Trophoblast cell (in vitro differentiated cells and primary cell): ENCODE data around the gene PLXDC1.
A peak's percentile ranks its signal among the peaks of the same experiment; 100 is the strongest.
"Not testable (repeated sequence)": the region's sequence is repeated elsewhere in the genome, so short reads cannot be mapped to it uniquely, and the experiment has no call there.

Source experiments
- DNase-seq, 2 donors: peaks; one replicate each; pipeline ENCODE4 v3.0.0-alpha.2; 2016
- H2AFZ ChIP-seq: 2 replicates; pipeline ENCODE4 v1.6.1; 2013; ENCODE audit warnings: low read length, moderate library complexity, mild to moderate bottlenecking; ENCODE audit not compliant: insufficient read depth, poor library complexity
- H2AK5ac ChIP-seq: 2 replicates; pipeline ENCODE4 v1.6.1; 2013; ENCODE audit warnings: mild to moderate bottlenecking, low read length
- H2BK120ac ChIP-seq: 2 replicates; pipeline ENCODE4 v1.6.1; 2013; ENCODE audit warnings: low read length, mild to moderate bottlenecking, moderate library complexity; ENCODE audit not compliant: insufficient read depth, poor library complexity
- H2BK12ac ChIP-seq: 2 replicates; pipeline ENCODE4 v1.6.1; 2013; ENCODE audit warnings: mild to moderate bottlenecking, low read length, moderate library complexity
- H2BK5ac ChIP-seq: 2 replicates; pipeline ENCODE4 v1.6.1; 2013; ENCODE audit warnings: low read length, low read depth, moderate library complexity, mild to moderate bottlenecking; ENCODE audit not compliant: poor library complexity
- H3K14ac ChIP-seq: 2 replicates; pipeline ENCODE4 v1.6.1; 2013; ENCODE audit warnings: mild to moderate bottlenecking, low read length
- H3K18ac ChIP-seq: 2 replicates; pipeline ENCODE4 v1.6.1; 2013; ENCODE audit warnings: mild to moderate bottlenecking, low read length
- H3K23ac ChIP-seq: 2 replicates; pipeline ENCODE4 v1.6.1; 2013; ENCODE audit warnings: low read length
- H3K27ac ChIP-seq: 2 replicates; pipeline ENCODE4 v1.5.1; 2013; ENCODE audit warnings: low read depth, mild to moderate bottlenecking, inconsistent platforms, low read length, moderate library complexity
- H3K27me3 ChIP-seq: 2 replicates; pipeline ENCODE4 v1.6.1; 2013; ENCODE audit warnings: inconsistent platforms, mild to moderate bottlenecking, low read length, moderate library complexity; ENCODE audit not compliant: insufficient read depth
- H3K36me3 ChIP-seq, 2 experiments: 1 replicate in 1 of 2; 2 replicates in 1 of 2; pipeline ENCODE4 v1.6.1; 2013; ENCODE audit warnings: low read length in 2 of 2, mild to moderate bottlenecking in 2 of 2, moderate library complexity in 1 of 2; ENCODE audit not compliant: insufficient read depth in 2 of 2, control insufficient read depth in 1 of 2
- H3K4ac ChIP-seq: 2 replicates; pipeline ENCODE4 v1.6.1; 2013; ENCODE audit warnings: low read depth, mild to moderate bottlenecking, low read length, moderate library complexity
- H3K4me1 ChIP-seq, 2 experiments: 1 replicate in 1 of 2; 2 replicates in 1 of 2; pipeline ENCODE4 v1.6.1; 2013; ENCODE audit warnings: low read length in 2 of 2, mild to moderate bottlenecking in 2 of 2, moderate library complexity in 1 of 2; ENCODE audit not compliant: insufficient read depth in 2 of 2, control insufficient read depth in 1 of 2
- H3K4me2 ChIP-seq: 2 replicates; pipeline ENCODE4 v1.6.1; 2013; ENCODE audit warnings: inconsistent platforms, mild to moderate bottlenecking, low read length, moderate library complexity
- H3K4me3 ChIP-seq: 2 replicates; pipeline ENCODE4 v1.5.1; 2013; ENCODE audit warnings: mild to moderate bottlenecking, low read depth, low read length, inconsistent platforms
- H3K79me1 ChIP-seq: one replicate; pipeline ENCODE4 v1.6.1; 2013; ENCODE audit warnings: low read length
- H3K79me2 ChIP-seq: 2 replicates; pipeline ENCODE4 v1.6.1; 2013; ENCODE audit warnings: low read length, mild to moderate bottlenecking; ENCODE audit not compliant: control insufficient read depth, insufficient read depth, poor library complexity
- H3K9ac ChIP-seq: 2 replicates; pipeline ENCODE4 v1.6.1; 2013; ENCODE audit warnings: mild to moderate bottlenecking, low read length
- H3K9me3 ChIP-seq: 2 replicates; pipeline ENCODE4 v1.6.1; 2013; ENCODE audit warnings: low read depth, mild to moderate bottlenecking, control low read depth, inconsistent platforms, low read length; ENCODE audit not compliant: insufficient read depth
- H4K12ac ChIP-seq: 2 replicates; pipeline ENCODE4 v1.6.1; 2013; ENCODE audit warnings: low read depth, mild to moderate bottlenecking, low read length, moderate library complexity
- H4K8ac ChIP-seq: 2 replicates; pipeline ENCODE4 v1.6.1; 2013; ENCODE audit warnings: low read depth, mild to moderate bottlenecking, low read length, moderate library complexity
- H4K91ac ChIP-seq: one replicate; pipeline ENCODE4 v1.6.1; 2013; ENCODE audit warnings: low read depth, mild to moderate bottlenecking, low read length, moderate library complexity
- WGBS: extraction: QIAGEN DNeasy Blood & Tissue Kit; methylation state at CpG from one replicate; pipeline ENCODE4 v1.1.7; 2013; ENCODE audit warnings: missing lambda C conversion rate; ENCODE audit not compliant: insufficient read length, insufficient coverage; ENCODE audit errors: extremely low coverage; 5-methylcytosine and 5-hydroxymethylcytosine counted together

PLXDC1 gene

GRCh38 chr17:39026346-39026745 is 125.1 kb downstream of the PLXDC1 start:
- not testable (repeated sequence) for H4K91ac ChIP-seq, H3K4me2 ChIP-seq, H3K27ac ChIP-seq, DNase-seq, H3K9me3 ChIP-seq, H3K36me3 ChIP-seq, H3K79me1 ChIP-seq, H3K14ac ChIP-seq, H3K23ac ChIP-seq, H2AK5ac ChIP-seq, H3K79me2 ChIP-seq, H2BK120ac ChIP-seq, H2BK12ac ChIP-seq, H2BK5ac ChIP-seq, H3K27me3 ChIP-seq, H4K8ac ChIP-seq, H3K18ac ChIP-seq, H3K9ac ChIP-seq, H2AFZ ChIP-seq, H3K4me3 ChIP-seq, H4K12ac ChIP-seq, H3K4me1 ChIP-seq, H3K4ac ChIP-seq
- WGBS: no CpG with 5 or more reads among the region's 13 CpGs

DNA sequence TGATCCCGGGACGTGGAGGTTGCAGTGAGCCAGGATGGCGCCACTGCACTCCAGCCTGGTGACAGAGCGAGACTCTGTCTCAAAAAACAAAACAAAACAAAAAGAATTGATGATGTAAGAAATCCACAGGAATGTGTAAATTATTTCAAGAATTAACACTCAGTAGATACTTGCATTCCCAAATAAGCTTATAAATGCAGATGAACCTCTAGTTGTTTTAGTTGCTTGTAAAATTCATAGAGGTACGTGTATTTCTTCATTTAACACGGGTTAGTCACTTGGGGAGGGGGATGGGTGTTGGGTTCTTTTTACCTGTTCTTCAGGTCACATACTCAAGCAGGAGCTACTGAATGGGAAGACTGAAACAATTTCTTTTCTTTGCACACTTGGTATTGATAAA is 128.5 kb downstream of the PLXDC1 start:
- no peak overlapping the region for H4K91ac ChIP-seq
- no peak overlapping the region for H2BK120ac ChIP-seq
- no peak overlapping the region for H3K4ac ChIP-seq
- H3K4me2 ChIP-seq: no peak overlapping the region
- H3K4me3 ChIP-seq: no peak overlapping the region
- H3K14ac ChIP-seq: no peak overlapping the region
- no peak overlapping the region for H3K9ac ChIP-seq
- H4K8ac ChIP-seq: no peak overlapping the region
- no peak overlapping the region for H2BK5ac ChIP-seq
- H3K23ac ChIP-seq: no peak overlapping the region
- no peaks in the 10 kb centered on the region for H3K79me1 ChIP-seq
- H3K36me3 ChIP-seq: no peaks in the 10 kb centered on the region
- no peak overlapping the region for H2BK12ac ChIP-seq
- H2AFZ ChIP-seq: no peak overlapping the region
- no CpG with 5 or more reads among the region's 6 CpGs for WGBS
- peaks cover 6% of the 10 kb centered on the region for H3K27me3 ChIP-seq
- no peaks in the 10 kb centered on the region for H3K79me2 ChIP-seq
- no peak overlapping the region for H3K27ac ChIP-seq
- peak; percentile 65 to 80 for DNase-seq
- H2AK5ac ChIP-seq: no peak overlapping the region
- no peak overlapping the region for H4K12ac ChIP-seq
- peaks cover 0 to 3% of the 10 kb centered on the region in 2 experiments for H3K4me1 ChIP-seq
- no peak overlapping the region for H3K18ac ChIP-seq
- no peaks in the 10 kb centered on the region for H3K9me3 ChIP-seq

- H3K14ac ChIP-seq, H2BK12ac ChIP-seq, H3K9me3 ChIP-seq, H2AFZ ChIP-seq, H3K4me3 ChIP-seq, H2AK5ac ChIP-seq, H4K8ac ChIP-seq, H3K23ac ChIP-seq, H4K91ac ChIP-seq, H3K27me3 ChIP-seq, H3K18ac ChIP-seq, H3K79me2 ChIP-seq, H2BK120ac ChIP-seq, H3K4me2 ChIP-seq, H4K12ac ChIP-seq, H3K4ac ChIP-seq, H3K36me3 ChIP-seq, H3K4me1 ChIP-seq, H3K27ac ChIP-seq, H2BK5ac ChIP-seq, H3K79me1 ChIP-seq, H3K9ac ChIP-seq, DNase-seq: not testable (repeated sequence)
- no CpG with 5 or more reads among the region's 6 CpGs for WGBS
Observed at GRCh38 chr17:39020037-39020436, 131.4 kb downstream of the PLXDC1 start.

DNA sequence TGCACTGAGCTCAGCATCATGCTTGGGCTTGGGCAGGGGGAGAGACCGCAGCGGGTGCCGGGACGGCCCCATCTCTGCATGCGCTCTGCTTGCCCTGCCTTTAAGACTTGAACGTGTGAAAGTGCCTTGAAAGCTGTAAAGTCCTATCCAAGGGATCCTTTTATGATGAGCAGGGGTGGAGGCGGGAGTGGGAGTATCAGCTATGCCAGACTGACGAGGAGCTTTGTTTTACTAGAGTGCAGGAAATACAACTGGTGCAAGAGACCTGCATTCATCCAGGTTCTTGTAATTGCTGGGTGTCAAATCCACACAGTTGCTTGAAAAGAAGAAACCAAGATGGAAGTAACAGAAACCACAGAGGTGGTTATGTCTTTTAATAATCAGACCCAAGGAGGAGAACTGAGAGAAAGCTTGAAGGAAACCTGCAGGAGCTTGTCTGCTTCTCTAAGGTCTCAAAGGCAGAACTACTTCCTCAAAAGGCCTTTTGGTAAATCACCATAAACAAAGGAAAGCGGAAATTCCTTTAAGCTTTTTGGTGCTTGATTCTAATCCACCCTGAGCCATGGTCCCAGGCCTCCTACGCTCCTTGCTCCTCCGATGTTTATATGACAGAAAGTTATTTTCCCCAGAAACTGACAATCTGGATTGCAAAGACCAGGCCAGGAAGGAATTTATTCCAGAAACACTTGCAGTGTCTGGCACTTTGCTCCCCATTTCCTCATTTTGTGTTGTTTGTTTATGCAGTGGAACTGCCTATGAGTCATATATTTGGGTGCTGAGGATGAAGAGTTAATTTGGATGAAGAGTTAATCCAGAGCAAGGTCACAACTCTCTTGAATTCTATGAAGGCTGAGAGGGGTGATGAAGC is 132.9 kb downstream of the PLXDC1 start:
- no peak overlapping the region for H4K12ac ChIP-seq
- no peak overlapping the region for H2BK120ac ChIP-seq
- H3K9me3 ChIP-seq: no peaks in the 10 kb centered on the region
- H2AK5ac ChIP-seq: no peak overlapping the region
- H4K8ac ChIP-seq: no peak overlapping the region
- no peak overlapping the region for H2BK12ac ChIP-seq
- H3K4me3 ChIP-seq: no peak overlapping the region
- H2AFZ ChIP-seq: no peak overlapping the region
- no CpG with 5 or more reads among the region's 11 CpGs for WGBS
- H2BK5ac ChIP-seq: no peak overlapping the region
- no peak overlapping the region for H3K14ac ChIP-seq
- H3K4me1 ChIP-seq: peaks cover 5% of the 10 kb centered on the region in 2 experiments
- no peak overlapping the region for H3K23ac ChIP-seq
- H3K79me1 ChIP-seq: no peaks in the 10 kb centered on the region
- H3K4me2 ChIP-seq: no peak overlapping the region
- H3K27me3 ChIP-seq: no peaks in the 10 kb centered on the region
- H3K36me3 ChIP-seq: no peaks in the 10 kb centered on the region
- H4K91ac ChIP-seq: no peak overlapping the region
- no peak overlapping the region for H3K27ac ChIP-seq
- no peak for DNase-seq
- H3K4ac ChIP-seq: no peak overlapping the region
- H3K79me2 ChIP-seq: no peaks in the 10 kb centered on the region
- H3K18ac ChIP-seq: no peak overlapping the region
- no peak overlapping the region for H3K9ac ChIP-seq
